HG03103 (cell line): ENCODE results near the gene ZNF679.
"Not testable (repeated sequence)": the region's sequence is repeated elsewhere in the genome, so short reads cannot be mapped to it uniquely, and the experiment has no call there.

Source experiments
- ATAC-seq: cut with Tn5 transposase; IDR thresholded peaks from one replicate; pipeline ENCODE4 v1.9.1; 2021; ENCODE audit warnings: low read depth; ENCODE audit not compliant: unreplicated experiment

The ZNF679 gene

DNA sequence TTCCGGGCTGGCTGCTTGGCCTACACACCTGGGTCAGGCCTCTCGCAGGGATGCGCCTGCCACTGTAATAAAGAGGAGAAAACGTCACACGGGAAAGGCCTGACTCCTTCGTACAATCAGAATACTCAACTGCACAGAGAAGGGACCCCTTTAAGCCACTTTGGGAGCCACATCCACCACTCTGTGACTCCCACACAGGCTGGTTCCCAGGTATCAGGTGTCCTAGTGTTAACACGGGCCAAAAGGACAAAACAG is 79.7 kb downstream of the ZNF679 start:
- no peak for ATAC-seq

DNA sequence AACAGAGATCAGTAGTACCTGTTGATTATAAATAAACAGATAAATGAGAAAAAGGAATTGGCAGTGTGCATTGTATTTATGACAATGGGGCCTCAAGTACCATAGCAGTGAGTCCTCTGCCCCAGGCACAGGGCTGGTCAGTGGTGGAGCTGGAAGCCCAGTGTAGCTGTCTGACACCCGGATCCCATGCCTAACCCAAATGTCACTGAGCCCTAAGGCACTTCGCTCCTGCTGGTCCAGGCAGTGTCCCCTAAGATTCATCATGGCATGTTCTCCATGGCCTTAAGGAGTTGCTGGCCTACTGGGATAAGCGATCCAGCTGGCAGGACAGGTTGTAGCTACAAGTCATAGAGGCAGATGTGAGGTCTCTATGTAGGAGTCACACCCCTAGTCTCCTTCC is 82.2 kb downstream of the ZNF679 start:
- ATAC-seq = no peak

DNA sequence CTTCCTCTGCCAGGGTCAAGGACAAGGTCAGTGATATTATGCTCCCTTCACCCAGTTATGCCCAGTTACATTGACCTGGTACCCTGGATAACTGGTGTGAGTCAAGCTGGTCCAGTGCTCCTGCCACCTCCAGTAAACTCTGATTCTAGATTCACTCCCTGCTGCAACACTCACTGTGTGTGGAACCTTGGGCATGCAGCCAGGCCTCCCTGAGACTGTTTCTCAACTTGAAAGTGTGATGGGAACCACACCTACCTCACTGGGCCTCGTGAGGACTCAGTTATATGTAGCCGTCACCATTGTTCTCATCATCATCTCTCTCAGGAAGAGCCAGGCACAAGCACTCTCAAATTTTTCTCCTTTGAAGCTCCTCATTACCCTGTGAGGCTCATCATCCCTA is 84.6 kb downstream of the ZNF679 start:
- ATAC-seq = no peak

DNA sequence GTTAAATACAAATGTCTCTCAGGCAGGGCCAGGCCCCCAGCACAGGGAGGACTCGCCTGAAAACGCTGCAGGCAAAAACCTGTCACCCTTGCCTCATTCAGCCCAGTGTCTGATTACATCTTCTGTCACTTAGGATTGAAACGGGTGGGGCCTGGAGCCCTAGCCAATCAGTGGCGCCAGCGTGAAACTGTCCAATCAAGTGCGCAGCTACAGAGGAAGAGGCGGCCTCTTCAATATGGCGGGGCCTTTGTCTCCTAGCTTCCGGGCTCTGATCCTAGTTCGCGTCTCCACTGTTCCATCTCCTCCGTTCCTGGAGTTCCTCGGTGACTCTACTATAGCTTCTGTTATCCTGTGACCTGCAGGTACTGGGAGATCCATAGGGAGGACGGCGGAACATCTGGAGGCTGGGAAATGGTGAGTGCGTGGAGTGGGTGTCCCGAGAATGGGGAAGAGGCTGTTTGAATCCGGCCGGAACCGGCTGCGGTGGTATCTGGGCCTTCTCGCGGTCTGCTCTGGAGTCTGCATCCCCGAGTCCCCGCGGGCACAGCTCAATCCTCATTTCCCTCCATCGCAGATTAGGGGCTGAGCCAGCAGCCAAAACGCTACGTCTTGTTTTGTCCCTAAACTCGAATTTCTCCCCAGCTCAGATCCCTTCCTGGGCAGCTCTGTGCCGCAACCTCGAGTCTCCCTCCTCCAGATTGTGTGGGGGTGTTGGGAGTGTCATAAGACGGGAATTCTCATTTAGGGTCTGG is 85.6 kb downstream of the ZNF679 start, which contains the start of gene ZNF736:
Gene ZNF736 (plus strand): TSS at position 222 of the 752 bp plus-strand sequence. CDS start 190 bp downstream, at position 412.
- ATAC-seq = peak; percentile 100

DNA sequence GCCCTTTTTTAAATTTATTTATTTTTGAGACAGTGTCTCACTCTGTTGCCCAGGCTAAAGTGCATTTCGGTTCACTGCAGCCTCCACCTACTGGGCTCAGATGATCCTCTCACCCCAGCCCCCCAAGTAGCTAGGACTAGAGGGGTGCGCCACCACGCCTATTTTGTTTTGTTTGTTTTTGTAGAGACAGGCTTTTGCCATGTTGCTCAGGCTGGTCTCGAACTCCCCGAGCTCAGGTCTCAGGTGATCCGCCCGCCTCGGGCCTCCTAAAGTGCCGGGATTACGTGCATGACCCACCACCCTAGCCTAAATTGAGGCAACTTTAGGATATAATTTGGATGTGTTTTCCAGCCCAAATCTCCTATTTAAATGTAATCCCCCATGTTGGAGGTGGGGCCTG is 86.3 kb downstream of the ZNF679 start:
- no peak for ATAC-seq

DNA sequence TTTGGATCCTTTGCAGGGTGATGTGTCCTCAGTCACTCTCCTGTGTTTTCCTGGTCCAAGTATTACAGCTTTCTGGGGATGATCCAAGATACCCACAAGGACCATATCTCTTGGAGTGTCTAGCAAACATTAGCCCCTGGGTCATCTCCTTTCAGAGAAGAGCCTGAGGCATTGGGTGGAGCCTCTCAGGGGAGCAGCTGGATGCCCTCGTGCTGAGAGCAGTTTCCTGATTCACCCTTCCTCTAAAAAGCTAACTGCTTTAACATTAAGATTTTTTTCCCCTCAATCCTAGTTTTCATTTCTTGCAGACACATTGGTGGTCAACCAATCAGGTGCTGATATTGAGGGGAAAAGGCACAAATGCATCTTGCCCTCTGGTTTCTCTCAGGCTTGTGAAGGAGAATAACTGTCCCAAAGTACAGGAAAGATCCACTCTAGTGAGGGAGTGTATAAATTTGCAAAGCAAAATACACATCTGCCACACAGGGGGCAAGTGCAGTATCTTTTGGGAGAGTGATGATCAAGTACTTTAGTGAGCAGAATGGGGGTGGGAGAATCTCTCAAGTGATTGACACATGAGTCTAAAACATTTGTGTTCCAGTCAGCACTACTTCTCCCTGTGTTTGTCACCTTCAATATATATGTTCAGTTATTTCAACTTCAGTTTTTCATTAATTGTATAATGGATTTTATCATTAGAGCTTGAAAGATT is 87.9 kb downstream of the ZNF679 start:
- ATAC-seq = not testable (repeated sequence)
